SK-N-MC (cell line): ENCODE data around the gene LTBP1.

Source experiments
- EZH2 ChIP-seq: fragments of 200-600 bp; sonication (generic); IDR thresholded peaks from one replicate; pipeline ENCODE4 v1.6.1; 2017; ENCODE audit warnings: antibody characterized with exemption
- FOXP2 ChIP-seq: optimal IDR thresholded peaks from 2 replicates; pipeline ENCODE3; 2011; ENCODE audit warnings: mild to moderate bottlenecking, moderate library complexity; ENCODE audit not compliant: insufficient read depth; ENCODE audit errors: extremely low read length, control extremely low read depth
- POLR2AphosphoS5 ChIP-seq: IDR thresholded peaks from 2 replicates; pipeline ENCODE4 v1.6.1; 2012; ENCODE audit warnings: mild to moderate bottlenecking, low read depth, low read length, borderline replicate concordance

DNA sequence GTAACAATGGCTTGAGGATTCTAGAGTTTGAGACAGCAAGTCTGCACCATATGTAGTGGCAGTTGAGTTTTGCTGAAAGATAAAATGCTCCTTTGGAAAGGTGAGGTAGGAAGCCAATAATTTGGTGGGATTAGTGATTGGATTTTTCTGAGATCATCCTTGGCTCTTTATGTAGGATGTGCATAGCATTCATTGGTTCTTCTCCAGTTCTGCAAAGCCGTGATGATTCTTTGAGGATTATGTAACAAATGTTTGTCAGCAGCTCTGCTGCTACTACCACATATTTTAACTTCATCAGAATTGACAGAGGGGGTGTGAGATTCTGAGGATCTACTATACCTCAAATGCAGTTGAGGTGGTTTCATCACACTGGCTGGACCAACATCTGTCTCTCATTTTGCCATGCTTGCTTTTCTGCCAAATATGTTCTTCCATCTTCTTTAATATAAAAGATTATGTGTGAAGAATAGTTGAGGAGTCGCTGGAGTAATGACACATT, 340.8 kb downstream of the LTBP1 start:
- no peak for TF ChIP-seq EZH2
- no peak for TF ChIP-seq POLR2AphosphoS5
- no peak for TF ChIP-seq FOXP2
